ENCODE results near the gene PTTG1IP. TPM values are rescaled to one million over a fixed set of nuclear protein-coding genes. Genes with fewer than 3 reads are reported as not detected.

PTTG1IP gene
- total and polyA plus RNA-seq, 2 donors from 2014 or later: 187 to 378 TPM

DNA sequence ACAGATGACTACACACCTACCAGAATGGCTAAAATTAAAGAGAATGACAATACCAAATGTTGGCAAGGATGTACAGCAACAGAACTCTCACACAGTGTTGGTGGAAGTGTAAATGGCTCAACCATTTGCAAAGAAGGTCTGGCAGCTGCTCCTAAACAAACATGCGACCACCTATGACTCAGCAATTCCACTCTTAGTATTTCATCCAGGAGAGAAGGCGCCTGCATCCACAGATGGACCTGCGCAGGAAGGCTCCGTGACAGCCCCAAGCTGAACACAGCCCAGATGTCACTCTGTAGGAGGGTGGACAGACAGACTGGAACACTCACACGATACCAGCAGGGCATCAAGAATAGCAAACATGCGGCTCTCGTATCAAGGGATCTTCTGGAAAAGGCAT is 6.7 kb downstream of the PTTG1IP start:
- peaks cover 0 to 13% (median 8%) of the 10 kb centered on the region in 3 donors for H3K36me3 ChIP-seq (ENCODE audit: control insufficient read depth in 2 of 3, insufficient read depth in 3 of 3, low read length in 3 of 3)
- H3K9me3 ChIP-seq (ENCODE audit: control insufficient read depth in 2 of 3, insufficient read depth in 1 of 3, low read length in 3 of 3): no peaks in the 10 kb centered on the region
- H3K4me1 ChIP-seq (ENCODE audit: control insufficient read depth in 2 of 3, insufficient read depth in 2 of 3, low read depth in 1 of 3, low read length in 3 of 3): peaks cover 1 to 52% (median 36%) of the 10 kb centered on the region in 3 donors
- no peak overlapping the region for H3K4me3 ChIP-seq (ENCODE audit: low read length in 3 of 3)
- FAIRE-seq (no peak), DNase-seq (no peak)
- H3K27ac ChIP-seq (ENCODE audit: low read depth in 2 of 2, low read length in 2 of 2): no peak overlapping the region
- TF ChIP-seq, protein P1, sequence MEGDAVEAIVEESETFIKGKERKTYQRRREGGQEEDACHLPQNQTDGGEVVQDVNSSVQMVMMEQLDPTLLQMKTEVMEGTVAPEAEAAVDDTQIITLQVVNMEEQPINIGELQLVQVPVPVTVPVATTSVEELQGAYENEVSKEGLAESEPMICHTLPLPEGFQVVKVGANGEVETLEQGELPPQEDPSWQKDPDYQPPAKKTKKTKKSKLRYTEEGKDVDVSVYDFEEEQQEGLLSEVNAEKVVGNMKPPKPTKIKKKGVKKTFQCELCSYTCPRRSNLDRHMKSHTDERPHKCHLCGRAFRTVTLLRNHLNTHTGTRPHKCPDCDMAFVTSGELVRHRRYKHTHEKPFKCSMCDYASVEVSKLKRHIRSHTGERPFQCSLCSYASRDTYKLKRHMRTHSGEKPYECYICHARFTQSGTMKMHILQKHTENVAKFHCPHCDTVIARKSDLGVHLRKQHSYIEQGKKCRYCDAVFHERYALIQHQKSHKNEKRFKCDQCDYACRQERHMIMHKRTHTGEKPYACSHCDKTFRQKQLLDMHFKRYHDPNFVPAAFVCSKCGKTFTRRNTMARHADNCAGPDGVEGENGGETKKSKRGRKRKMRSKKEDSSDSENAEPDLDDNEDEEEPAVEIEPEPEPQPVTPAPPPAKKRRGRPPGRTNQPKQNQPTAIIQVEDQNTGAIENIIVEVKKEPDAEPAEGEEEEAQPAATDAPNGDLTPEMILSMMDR (IDR thresholded peaks at IDR 0.05; ENCODE audit: borderline replicate concordance, extremely low read depth, insufficient read depth): no peak
- H3K9ac ChIP-seq (ENCODE audit: low read length in 3 of 3): no peak overlapping the region
- intact Hi-C loops (cut with DNase I): no loop called here
- no peaks in the 10 kb centered on the region for H3K27me3 ChIP-seq (ENCODE audit: control insufficient read depth, insufficient read depth, low read length)

DNA sequence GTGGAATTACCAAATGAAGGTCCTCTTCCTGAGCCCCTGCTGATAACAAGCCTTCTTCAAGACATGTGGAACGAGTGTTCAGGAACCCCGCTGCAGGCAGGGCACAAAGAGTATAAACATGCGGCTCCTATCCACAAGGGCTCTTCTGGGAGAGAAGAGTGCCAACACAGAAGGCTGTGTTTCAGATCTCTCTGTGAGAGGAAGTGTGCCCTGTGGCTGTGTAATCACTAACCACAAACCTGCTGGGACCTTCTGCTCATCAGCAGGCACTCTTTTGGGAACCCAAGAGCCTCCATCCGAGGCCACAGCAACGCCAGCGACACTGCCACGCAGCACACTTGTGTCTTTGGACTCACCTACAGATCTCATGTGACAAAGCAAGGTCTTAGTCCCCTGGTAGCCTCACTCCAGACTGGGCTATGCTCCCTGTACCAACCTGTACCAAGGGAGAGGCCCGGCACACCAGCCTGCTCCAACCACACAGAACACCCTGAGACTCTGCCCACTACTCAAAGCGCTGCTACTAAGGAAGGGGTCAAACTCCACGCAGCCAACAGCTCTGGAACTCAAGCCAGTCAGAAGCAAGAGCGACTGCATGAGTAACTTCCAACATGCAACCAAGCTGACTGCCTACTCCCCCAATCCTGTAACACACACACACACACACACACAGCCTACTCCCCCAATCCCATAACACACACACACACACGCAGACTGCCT is 7.8 kb downstream of the PTTG1IP start:
- TF ChIP-seq, protein P1 (IDR thresholded peaks at IDR 0.05; ENCODE audit: borderline replicate concordance, extremely low read depth, insufficient read depth): no peak
- intact Hi-C loops (cut with DNase I): no loop called here
- Histone ChIP-seq H3K9ac (ENCODE audit: low read length in 3 of 3) (no peak overlapping the region), H3K9me3 (ENCODE audit: control insufficient read depth in 2 of 3, insufficient read depth in 1 of 3, low read length in 3 of 3) (no peaks in the 10 kb centered on the region), H3K36me3 (ENCODE audit: control insufficient read depth in 2 of 3, insufficient read depth in 3 of 3, low read length in 3 of 3) (peaks cover 0 to 18% (median 12%) of the 10 kb centered on the region in 3 donors), H3K4me3 (ENCODE audit: low read length in 3 of 3) (no peak overlapping the region), H3K4me1 (ENCODE audit: control insufficient read depth in 2 of 3, insufficient read depth in 2 of 3, low read depth in 1 of 3, low read length in 3 of 3) (peaks cover 0 to 41% (median 25%) of the 10 kb centered on the region in 3 donors), H3K27ac (ENCODE audit: low read depth in 2 of 2, low read length in 2 of 2) (peak overlapping the region in 1 of 2 donors; percentile 5), H3K27me3 (ENCODE audit: control insufficient read depth, insufficient read depth, low read length) (no peaks in the 10 kb centered on the region)
- peak in 2 of 5 donors; percentile 31 to 33 for DNase-seq
- no peak for FAIRE-seq

DNA sequence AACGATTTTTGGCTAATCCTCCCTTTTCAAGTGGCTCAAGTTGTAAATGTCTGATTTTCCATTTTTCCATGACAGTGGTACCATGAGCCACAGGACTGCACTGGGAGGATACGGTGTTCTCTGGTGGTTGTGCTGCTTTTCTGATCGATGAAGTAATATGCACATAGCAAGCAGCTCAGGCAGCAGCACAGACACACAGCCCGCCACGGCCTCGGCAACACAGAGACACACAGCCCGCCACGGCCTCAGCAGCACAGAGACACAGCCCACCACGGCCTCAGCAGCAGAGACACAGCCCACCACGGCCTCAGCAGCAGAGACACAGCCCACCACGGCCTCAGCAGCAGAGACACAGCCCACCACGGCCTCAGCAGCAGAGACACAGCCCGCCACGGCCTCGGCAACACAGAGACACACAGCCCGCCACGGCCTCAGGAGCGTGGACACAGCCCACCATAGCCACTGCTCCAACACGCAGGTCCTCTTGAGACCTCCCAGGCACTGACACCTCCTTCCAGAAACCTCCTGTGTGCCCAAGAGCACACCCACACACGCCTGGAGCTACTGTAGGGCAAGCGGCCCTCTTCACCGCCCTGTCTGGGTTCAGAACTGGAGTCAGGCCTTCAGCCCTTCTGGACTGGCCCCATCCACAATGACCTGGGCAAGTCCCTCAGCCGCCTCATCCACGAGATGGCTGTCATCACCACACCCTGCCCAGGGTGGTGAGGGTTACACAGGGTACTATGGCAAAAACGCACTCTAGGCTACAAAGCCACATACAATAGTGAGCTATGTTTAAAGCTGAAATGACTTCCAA is 10.4 kb downstream of the PTTG1IP start:
- peaks cover 0 to 27% (median 8%) of the 10 kb centered on the region in 3 donors for H3K4me1 ChIP-seq (ENCODE audit: control insufficient read depth in 2 of 3, insufficient read depth in 2 of 3, low read depth in 1 of 3, low read length in 3 of 3)
- peaks cover 0 to 33% (median 24%) of the 10 kb centered on the region in 3 donors for H3K36me3 ChIP-seq (ENCODE audit: control insufficient read depth in 2 of 3, insufficient read depth in 3 of 3, low read length in 3 of 3)
- no peak overlapping the region for H3K27ac ChIP-seq (ENCODE audit: low read depth in 2 of 2, low read length in 2 of 2)
- FAIRE-seq (no peak), DNase-seq (peak in 1 of 5 donors; percentile 59)
- no peaks in the 10 kb centered on the region for H3K9me3 ChIP-seq (ENCODE audit: control insufficient read depth in 2 of 3, insufficient read depth in 1 of 3, low read length in 3 of 3)
- H3K27me3 ChIP-seq (ENCODE audit: control insufficient read depth, insufficient read depth, low read length): no peaks in the 10 kb centered on the region
- H3K9ac ChIP-seq (ENCODE audit: low read length in 3 of 3): no peak overlapping the region
- TF ChIP-seq, protein P1 (IDR thresholded peaks at IDR 0.05; ENCODE audit: borderline replicate concordance, extremely low read depth, insufficient read depth): no peak
- H3K4me3 ChIP-seq (ENCODE audit: low read length in 3 of 3): no peak overlapping the region
- intact Hi-C loops (cut with DNase I): no loop called here
